Activated CD4-positive, CD25-positive, alpha-beta regulatory T cell treated with anti-CD3 and anti-CD28 coated beads, Interleukin-2, amount 50 U/mL, for 72 hours (primary cell): Measurements from ENCODE around the gene BARX1.
"Not testable (repeated sequence)": the region's sequence is repeated elsewhere in the genome, so short reads cannot be mapped to it uniquely, and the experiment has no call there.

Experiments used
- DNase-seq: peaks from one replicate; pipeline ENCODE4 v3.0.0; 2021

Gene BARX1

GRCh38 chr9:93955111-93955980 is at the start of gene BARX1:
Gene BARX1 (minus strand): TSS chr9:93955355. CDS start chr9:93955146, 209 bp downstream.
- no peak for DNase-seq

GRCh38 chr9:94002316-94003140 is 47.4 kb upstream of the BARX1 start:
- DNase-seq: no peak

GRCh38 chr9:93996863-93997262 is 41.7 kb upstream of the BARX1 start:
- no peak for DNase-seq

- DNase-seq: no peak
Measured at GRCh38 chr9:93996367-93996766, 41.2 kb upstream of the BARX1 start.

GRCh38 chr9:93994545-93994944 is 39.4 kb upstream of the BARX1 start:
- no peak for DNase-seq

GRCh38 chr9:93994132-93994531 is 39.0 kb upstream of the BARX1 start:
- DNase-seq: no peak

GRCh38 chr9:93992830-93993229 is 37.7 kb upstream of the BARX1 start:
- no peak for DNase-seq

- DNase-seq: no peak
Measured at GRCh38 chr9:93990448-93990847, 35.3 kb upstream of the BARX1 start.

GRCh38 chr9:93988056-93988455 is 32.9 kb upstream of the BARX1 start:
- DNase-seq: no peak

- no peak for DNase-seq
Measured at GRCh38 chr9:93984860-93985259, 29.7 kb upstream of the BARX1 start.

- DNase-seq: no peak
Measured at GRCh38 chr9:93983875-93984274, 28.7 kb upstream of the BARX1 start.

GRCh38 chr9:93979721-93980120 is 24.6 kb upstream of the BARX1 start:
- no peak for DNase-seq

GRCh38 chr9:93978551-93978950 is 23.4 kb upstream of the BARX1 start:
- no peak for DNase-seq

GRCh38 chr9:93976973-93977372 is 21.8 kb upstream of the BARX1 start:
- DNase-seq: no peak

- DNase-seq: no peak
Measured at GRCh38 chr9:93976081-93976480, 20.9 kb upstream of the BARX1 start.

GRCh38 chr9:93975262-93975661 is 20.1 kb upstream of the BARX1 start:
- no peak for DNase-seq

- no peak for DNase-seq
Measured at GRCh38 chr9:93974151-93974550, 19.0 kb upstream of the BARX1 start.

- not testable (repeated sequence) for DNase-seq
Measured at GRCh38 chr9:93972655-93973054, 17.5 kb upstream of the BARX1 start.

GRCh38 chr9:93969328-93969661 is 14.1 kb upstream of the BARX1 start:
- no peak for DNase-seq

GRCh38 chr9:93968451-93969327 is 13.5 kb upstream of the BARX1 start:
- DNase-seq: no peak

- no peak for DNase-seq
Measured at GRCh38 chr9:93967020-93967803, 12.1 kb upstream of the BARX1 start.
